GM18870 (cell line): ENCODE measurements around the gene UST.

Source experiments
- ATAC-seq: cut with Tn5 transposase; IDR thresholded peaks from one replicate; pipeline ENCODE4 v1.9.1; 2021; ENCODE audit warnings: moderate library complexity; ENCODE audit not compliant: unreplicated experiment

UST gene

DNA sequence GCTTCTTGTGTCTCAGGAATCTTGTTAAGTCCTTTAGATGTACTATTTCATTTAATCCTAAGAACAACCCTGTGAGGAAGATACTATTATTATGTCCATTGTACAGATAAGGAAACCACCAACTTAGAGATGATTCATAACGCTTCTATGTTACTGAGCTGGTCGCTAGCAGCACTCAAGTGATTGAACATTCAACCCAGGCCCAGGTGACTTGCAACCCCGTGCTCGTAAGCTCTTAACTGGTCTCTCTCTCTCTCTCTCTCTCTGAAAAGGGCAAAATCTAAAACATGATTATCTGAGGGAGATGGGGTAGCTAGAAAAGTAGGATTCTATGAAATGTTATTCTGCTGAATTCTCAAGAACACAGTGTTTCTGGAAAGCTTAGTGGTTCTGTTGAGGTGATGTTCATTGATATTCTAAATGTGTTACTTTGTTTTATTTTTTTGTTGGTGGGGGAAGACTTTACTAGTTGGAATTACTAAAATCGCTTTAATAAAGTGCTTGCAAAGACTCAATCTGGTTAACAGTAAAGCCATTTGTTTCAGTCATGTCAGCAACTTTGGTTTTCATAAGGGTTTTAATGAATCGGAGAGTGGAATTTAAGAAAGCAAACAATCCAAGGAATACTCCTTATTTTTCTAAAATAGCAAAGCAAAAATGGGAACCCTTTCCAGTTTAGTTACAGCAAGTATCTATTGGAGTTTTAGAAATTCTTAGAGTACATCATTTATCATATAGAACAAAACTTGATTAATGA lies 305.7 kb downstream of the UST start:
- ATAC-seq: peak; percentile 61

DNA sequence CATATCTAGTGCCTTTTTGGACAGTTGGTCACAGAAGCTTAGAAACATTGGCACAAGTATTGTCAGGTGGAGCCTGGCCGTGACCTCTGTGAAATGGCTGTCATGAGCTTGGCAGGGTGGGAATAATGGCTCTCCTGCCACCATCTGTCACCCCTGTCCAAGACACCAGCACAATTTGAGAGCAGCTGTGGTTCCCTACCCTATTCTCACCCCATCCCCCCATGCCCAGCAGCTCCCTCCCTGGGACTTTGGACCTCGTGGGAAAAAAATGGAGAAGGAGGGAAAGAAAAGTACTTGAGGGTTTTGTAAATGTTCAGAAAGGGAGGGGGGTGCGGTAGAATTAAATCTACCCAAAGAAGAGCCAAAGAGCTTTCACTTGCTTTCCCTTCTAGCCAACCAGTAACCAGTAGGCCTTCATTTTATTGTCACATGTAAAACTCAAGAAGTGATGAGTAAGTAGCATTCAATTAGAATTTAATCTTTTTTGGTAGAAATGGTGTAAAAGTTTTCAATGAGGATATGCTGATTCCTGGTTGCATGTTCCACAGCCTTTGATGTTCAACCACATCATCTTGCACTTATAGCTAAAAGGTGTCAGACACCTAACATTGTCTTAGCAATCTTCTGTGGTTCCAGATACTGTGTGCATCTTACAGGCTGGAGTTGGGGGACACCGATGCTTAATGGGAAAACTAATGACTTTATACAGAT lies 307.2 kb downstream of the UST start:
- ATAC-seq: no peak

DNA sequence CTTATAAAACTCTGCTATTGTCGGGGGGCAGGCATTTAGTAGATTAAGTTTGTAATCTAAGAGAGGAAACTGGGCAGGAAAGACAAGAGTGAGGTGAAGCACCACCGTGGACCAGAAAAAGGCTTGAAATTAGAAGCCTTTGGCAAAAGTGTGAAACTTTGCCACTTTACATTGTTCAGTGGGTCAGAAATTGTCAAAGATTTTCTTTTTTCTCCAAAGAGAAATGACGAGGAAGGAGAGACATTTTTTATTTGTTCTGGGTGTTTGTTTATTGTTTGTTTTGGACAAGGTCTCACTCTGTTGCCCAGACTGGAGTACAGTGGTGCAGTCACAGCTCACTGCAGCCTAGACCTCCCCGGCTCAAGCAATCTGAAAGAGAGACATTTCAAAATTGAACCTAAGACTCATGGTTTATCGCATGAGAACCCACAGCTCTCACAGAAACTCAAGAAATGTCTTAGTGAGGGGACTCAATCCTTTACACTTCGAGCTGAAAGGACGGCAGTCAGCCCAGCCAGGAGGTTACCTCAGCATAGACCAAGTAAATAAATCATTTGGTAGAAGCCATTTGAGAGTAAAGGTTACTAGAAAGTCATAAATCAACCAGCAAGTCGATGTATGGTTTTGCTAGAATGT lies 307.8 kb downstream of the UST start:
- ATAC-seq: peak; percentile 74

DNA sequence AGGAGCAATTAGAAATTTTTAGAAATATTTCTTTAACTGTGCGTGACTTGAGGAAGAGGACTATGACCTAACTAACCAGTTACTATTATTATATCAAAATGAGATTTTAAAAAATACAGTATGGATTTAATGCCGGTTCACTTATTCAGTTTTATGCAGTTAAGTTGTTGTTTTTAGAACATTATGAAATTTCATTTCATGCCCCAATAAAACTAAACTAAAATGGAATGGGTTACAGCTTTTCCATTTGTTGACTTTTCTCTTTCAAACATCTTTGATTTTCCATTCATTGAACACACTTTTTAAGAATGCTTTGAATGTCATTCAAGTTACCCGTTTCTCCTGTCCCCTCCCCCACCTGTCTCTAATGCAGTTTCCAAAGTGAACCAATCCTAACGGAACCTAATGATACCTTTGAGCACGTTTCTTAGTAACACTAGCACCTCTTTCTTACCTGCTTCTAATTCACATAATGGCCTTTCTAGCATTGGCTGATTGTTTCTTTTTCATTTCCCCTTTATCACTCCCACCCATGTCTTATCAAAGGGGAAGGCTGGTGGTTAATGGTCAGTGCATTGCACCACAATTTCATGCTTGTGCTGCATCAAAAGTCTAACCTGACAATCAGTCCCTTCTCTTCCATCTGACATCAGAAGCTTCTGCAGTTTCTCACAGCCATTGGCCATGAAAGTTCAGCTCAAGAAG lies 308.5 kb downstream of the UST start:
- ATAC-seq: no peak

DNA sequence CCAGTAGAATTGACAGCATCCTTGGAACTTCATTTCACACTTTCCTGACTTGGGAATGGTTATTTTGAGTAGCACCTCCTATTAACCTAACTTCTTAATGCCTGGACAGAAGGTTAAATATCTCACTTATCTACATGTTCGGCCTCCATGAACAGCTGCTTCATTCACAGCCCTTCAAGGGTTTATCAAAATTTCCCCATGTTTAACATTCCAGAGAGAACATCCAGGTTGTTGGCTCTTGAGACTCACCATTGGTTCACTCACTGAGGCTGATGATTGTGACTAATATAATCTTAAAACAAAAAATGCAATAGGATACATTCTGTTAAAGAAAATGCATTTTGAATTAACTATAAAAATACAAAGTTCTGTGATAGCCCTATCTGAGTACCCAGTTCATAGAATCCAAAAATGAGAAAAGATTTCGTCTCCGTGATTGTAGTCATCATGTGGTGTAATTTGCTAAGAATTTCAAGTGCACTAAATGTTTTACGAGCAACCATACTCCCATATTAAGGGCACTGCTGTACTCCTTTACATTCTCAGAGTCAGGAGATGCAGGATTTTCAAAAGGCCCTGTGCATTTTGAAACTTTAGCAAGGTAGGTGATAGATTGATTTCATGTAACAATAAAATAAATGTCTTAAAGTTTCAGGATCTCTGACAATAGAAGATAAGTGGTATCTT lies 310.1 kb downstream of the UST start:
- no peak for ATAC-seq

DNA sequence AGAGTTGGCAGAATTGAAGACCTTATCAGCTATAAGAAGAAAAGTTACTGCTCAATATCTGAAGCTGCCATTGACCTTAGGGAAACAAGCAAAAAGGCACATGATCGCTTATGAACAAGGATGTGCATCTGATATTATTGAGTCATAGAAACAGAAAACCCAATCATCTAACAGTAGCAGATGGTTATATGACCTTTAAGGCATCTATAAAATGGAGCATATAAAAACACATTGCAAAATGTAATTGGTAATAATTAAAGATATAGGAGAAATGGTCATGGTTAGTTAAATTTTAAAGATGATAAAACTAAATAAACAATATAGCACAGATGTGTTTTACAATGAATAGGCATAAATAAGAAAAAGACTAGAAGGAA lies 310.6 kb downstream of the UST start:
- ATAC-seq: no peak

DNA sequence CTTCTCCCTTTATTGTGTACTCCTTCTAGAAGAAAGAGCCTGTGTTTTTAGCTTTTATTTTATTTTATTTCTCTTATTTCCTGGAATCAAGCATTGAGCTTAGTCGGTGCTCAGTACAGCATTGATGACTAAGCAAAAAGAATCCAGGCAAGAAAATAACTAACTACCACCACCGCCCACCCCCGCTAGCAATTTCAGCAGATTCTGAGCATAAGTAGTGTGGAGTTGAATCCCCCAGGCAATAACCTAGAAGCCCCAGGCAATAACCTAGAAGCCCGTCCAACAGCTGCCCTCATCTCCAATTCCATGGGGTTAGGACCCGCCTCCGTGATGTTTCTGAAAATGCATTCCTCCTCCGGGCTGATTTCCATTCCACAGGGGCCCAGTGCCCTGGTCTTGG lies 312.7 kb downstream of the UST start:
- ATAC-seq: no peak

DNA sequence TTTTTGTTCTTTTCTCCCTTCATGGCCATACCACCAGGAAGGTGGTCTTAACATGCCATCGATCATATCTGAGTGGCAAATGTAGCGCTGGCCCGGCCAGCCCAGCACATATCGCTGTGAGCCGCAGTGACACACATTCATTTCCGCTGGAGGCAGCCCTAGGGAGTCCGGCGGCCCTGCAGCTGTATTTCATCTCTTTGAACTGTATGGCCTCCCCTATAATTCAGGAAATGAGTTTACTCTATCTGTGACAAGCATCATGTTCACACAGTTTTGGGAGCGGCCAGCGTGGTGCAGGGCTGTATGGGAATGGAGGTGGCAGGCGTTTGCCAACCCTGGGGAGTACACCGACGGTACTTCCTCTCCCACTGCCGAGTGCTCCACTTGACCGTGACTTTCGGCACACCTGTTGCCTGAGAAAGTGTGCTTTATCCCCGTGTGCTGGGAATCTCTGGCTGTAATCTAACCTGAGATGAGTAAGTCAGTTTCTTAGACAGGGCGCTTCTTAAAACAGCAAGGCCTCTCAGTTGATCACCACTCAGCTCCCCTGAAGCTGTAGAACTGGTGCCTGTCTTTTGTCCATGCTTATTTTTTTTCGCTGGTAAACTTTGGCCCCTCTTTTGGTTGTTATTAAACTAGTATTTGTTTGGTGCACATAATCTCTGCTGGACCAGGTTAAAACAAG lies 313.6 kb downstream of the UST start:
- peak; percentile 80 for ATAC-seq

DNA sequence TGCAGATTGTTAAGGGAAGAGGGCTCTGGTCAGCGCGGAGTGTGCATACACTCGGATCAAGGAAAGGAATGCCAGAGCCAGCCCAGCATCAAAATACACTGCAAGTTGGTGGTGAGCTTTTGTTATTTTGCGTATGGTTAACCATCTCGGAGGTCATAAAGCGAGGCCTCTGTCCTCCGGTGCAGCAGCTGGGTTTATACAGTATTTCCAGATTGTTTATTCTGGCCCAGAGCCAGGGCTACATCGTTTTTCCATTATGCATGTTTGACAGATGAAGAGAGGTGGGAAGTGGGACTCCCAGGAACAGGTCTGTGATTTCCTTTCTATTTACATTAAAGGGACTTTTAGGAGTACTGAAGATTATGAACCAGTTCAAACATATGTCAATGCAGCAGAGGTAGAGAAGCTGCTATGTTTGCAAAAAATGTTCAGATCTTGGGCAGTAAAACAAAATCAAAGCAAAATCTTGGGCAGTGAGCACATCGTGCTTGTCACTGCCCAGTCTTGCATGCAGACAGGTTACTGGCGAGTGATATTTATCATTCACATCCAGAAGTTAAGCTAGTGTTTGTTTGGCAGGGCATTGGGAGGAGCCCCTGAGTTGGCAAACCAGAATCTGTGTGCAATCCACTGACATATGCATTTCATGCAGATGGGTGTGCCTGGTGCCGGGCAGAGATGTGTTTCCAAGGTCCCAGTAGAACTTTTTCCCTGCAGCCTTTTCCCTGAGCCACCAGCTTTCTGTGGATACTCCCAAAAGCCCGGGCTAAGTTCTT lies 314.3 kb downstream of the UST start:
- no peak for ATAC-seq

DNA sequence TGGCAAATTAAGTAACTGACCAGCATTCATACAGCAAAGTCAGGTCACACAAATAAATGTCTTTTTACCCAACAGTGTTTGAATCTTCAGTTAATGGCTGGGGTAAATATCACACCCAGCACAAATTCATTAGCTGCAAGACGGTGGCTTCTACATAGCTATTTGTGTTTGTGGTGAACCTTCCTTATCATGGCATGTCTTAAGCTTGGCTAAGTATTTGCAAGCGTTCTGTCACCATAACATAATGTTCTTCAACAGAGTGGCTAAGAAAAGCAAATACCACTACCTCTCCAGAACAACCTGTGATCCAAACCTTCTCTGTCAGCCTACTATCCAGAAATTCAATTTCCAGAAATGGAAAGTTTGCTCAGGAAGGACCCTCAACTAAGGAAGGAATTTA lies 315.1 kb downstream of the UST start:
- no peak for ATAC-seq

DNA sequence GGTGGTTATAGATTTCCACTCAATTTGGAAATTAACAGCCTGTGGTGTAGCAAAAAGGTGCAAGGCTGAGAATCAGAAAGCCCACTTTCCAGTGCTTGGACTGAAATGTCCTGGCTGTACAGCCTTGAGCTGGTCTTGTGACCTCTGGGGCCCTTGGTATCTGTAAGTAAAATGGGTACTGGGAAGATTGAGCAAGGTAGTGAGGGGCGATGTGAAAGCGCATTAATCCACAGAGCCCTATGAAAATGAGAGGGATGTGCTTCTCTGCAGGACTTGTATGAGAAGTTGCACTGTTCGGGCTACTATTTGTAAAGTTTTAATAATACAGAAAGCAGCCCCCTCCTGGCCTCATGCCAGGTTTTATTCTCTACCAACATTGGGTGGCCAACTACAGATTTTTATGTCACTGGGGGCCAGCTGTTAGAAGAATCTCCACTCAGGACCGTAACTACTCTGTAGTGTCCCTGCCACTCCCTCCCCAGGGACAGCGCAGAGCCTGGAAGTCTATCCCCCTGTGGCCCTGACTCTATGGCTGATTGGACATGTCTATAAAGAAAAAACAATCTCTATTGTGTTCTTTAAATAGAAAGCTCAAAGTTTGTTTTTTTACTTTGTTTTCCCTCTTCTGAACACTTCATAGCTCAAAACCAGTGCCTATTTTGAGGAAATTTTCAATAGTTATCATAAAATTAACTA lies 316.0 kb downstream of the UST start:
- ATAC-seq: no peak

DNA sequence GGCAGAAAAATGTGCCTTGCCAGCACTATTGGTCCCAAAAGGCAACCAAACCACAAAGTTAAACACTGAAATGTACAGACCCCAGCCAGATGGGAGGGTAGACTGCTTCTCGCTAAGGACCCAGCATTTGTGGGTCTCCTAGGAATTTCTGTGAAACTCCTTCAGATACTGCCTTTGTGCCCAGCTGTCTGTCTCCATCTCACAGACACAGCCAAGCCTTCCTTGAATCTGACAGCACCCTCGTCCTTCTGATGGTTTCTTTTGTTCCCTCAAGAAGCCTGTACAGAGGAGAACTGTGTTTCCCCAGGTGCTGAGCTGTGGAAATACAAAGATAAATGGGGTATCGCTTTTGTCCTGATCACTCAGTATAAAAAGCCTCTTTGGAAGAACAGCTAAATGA lies 316.6 kb downstream of the UST start:
- ATAC-seq: no peak

DNA sequence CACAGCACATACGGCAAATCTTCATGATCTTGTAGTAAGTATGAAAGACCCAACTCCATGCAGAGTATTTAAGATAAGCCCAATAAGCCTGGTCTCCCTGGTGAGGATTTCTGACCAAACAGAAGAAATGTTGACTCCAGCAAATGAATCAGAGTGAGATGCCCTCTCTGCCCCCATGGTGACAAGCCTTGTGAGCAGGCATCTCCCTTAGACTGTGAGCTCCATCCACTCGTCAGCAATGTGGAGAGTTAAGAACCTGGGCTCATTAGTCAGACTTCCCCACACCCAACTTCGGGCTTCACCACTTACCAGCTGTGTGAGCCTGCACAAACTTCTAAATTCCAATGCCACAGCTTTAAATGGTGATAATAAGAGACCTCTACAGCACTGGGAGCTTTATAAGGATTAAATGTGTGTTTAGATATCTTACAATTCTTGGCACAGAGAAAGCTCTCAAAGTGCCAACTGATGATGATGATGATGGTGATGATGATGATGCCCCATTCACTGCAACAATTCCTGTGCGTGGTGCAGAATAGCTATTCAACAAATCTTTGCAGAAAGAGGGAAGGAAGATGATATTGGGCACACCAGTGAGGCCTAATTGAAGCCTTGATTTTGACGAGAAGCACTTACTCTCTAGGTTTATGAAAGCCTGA lies 317.3 kb downstream of the UST start:
- no peak for ATAC-seq

DNA sequence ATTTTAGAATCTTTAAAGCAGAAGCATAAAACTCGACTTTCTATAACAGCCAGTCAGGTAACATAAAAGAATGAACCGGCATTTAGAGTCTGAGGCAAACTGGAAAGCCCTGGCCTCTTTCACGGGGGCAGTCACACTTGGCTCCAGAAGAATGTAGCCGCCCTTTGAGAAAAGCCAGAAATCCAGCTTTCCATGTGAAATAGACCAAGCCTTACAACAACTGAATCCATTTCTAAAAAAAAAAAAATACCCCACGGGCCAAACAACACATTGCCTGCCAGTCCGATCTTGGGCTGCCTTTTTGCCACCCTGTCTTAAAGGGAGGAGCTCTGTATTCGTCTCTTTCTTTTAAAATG lies 317.8 kb downstream of the UST start:
- no peak for ATAC-seq

DNA sequence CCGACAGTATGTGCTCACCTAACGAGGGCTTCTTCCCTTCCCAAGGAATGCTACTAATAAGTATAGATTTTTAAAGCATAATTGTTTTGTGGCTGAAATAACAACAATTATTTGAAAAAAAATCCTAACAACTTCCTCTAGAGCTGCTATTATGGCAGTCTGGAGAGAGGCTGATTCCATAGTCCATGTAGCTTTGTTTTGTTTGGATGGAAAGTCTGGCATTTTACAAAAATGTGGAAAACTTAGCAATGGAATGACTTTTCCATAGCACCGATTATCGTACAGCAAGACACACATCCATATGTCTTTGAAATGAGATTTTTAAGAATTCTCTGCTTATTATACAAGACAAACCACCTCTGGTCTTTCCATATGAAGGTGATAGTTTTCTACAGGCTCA lies 318.3 kb downstream of the UST start:
- no peak for ATAC-seq

DNA sequence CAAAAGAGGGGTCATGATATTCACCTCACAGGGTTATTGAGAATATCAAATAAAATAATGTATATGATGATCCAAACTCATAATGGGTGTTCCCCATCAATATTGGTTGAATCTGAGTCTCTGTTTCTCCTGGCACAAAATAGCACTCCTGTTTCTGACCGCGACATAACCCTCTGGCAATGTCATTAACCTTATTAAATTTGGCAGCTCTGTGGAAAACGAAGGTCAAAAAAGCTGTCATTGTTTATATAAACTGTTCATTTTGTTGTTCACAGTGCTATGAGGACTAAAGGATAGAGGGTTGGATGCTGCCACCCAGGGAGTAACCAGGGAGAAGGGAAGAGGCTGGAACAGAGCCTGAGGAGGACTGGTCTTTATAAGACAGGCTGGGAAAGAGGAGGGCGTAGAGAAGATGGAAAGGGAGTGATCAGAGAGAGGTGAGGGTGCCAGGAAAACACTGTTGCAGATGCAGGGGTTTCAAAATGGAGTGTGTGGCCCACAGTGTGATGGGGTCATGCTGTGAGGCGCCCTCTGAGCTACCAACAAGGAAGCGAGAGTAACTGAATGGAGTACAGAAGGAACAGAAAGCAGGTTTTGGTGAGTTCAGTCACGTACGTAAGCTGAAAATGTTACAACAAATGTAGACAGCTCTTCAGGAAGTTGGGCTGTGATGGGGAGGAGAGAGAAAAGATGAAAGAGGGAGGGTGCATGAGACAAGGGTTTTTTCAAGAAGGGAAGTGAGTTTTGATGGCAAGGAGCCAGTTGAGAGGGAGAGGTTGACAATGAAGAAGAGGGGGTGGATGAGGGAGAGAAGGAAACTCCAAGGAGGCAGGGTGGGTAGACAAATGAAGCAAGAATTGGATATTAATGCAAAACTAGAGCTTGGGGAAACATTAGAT lies 319.1 kb downstream of the UST start:
- peak; percentile 98 for ATAC-seq

DNA sequence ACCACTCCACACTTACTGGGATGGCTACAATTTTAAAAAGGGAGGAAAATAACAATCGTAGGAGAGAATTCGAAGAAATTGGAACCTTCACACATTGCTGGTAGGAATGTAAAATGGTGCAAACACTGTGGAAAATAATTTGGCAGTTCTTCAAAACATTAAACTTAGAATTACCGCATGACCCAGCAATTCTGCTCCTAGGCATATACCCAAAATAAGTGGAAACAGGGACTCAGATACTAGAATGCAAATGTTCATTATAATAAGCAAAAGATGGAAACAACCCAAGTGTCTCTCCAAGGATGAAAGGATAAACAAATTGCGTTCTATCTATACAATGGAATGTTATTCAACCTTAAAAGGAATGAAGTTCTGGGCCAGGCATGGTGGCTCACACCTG lies 325.2 kb downstream of the UST start:
- ATAC-seq: no peak

DNA sequence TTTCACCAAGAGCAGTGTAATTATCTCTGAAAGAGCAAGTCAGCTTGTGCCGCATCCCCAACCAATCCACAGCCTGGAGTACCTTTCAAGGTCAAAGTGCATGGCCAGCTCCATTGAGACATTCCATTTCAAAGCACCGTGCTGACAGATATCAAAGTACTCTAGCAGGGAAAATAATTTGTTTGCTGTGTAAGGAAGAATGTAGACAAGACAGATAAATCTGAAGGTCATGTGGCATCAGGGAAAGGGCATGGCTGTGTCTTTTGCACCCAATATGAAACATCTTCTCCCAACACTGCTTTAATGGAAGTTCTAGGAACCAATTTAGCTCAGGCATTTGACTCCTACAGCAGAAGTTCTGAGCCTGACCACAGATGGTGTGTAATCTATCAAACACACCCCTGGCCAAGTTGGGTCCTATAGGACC lies 328.0 kb downstream of the UST start:
- no peak for ATAC-seq
